SK-N-SH (cell line): ENCODE data around the gene PEX13. TPM values are rescaled to one million over a fixed set of nuclear protein-coding genes. Genes with fewer than 3 reads are reported as not detected.

ENCODE experiments used
- CTCF ChIA-PET: fragments of 300-600, 350-600 bp; formaldehyde crosslinking; extraction: SDS; loops from one replicate; lab custom pipeline; 2021; lab: Yijun Ruan, JAX
- POLR2A ChIA-PET: fragments of 350-600 bp; sonication (Branson Sonifier 250); formaldehyde crosslinking; extraction: SDS; loops from one replicate; lab custom pipeline; 2020; ENCODE audit warnings: antibody characterized with exemption, inconsistent platforms; lab: Yijun Ruan, JAX
- DNase-seq: peaks from one replicate; pipeline ENCODE4 v3.0.0; 2012
- H2AFZ ChIP-seq: fragments of 200-600 bp; sonication (generic); 2 replicates; pipeline ENCODE4 v1.8.1; 2016; ENCODE audit warnings: antibody characterized with exemption, mild to moderate bottlenecking, low read depth
- H3F3A ChIP-seq: fragments of 200-600 bp; sonication (generic); replicated peaks from 2 replicates; pipeline ENCODE3; 2016; ENCODE audit warnings: antibody characterized with exemption, mild to moderate bottlenecking; ENCODE audit not compliant: insufficient read depth
- H3K27ac ChIP-seq, 2 experiments: fragments of 200-500 bp in 1 of 2; fragments of 200-600 bp in 1 of 2; sonication (Bioruptor generic) in 1 of 2; sonication (generic), shearing (Covaris generic) in 1 of 2; 2 replicates each; pipeline versions ENCODE4 v1.5.1 to v1.6.1; 2014 to 2016; ENCODE audit warnings: low read depth in 2 of 2, inconsistent platforms in 1 of 2, low read length in 1 of 2, mild to moderate bottlenecking in 1 of 2, mixed read lengths in 1 of 2
- H3K27me3 ChIP-seq: fragments of 200-600 bp; sonication (generic), shearing (Covaris generic); 2 replicates; pipeline ENCODE4 v1.6.1; 2016; ENCODE audit warnings: mixed run types; ENCODE audit not compliant: insufficient read depth
- H3K36me3 ChIP-seq, 2 experiments: fragments of 200-500 bp in 1 of 2; fragments of 200-600 bp in 1 of 2; sonication (Bioruptor generic) in 1 of 2; sonication (generic) in 1 of 2; replicated peaks in 1 of 2; 2 replicates each; pipeline versions ENCODE3 to v1.5.1; 2014 to 2016; ENCODE audit warnings: low read length in 1 of 2, mild to moderate bottlenecking in 1 of 2; ENCODE audit not compliant: insufficient read depth in 2 of 2, control insufficient read depth in 1 of 2
- H3K4me1 ChIP-seq, 2 experiments: fragments of 200-500 bp in 1 of 2; fragments of 200-600 bp in 1 of 2; sonication (Bioruptor generic) in 1 of 2; sonication (generic), shearing (Covaris generic) in 1 of 2; 2 replicates each; pipeline versions ENCODE4 v1.5.1 to v1.6.1; 2014 to 2016; ENCODE audit warnings: low read depth in 1 of 2, low read length in 1 of 2, mixed run types in 1 of 2; ENCODE audit not compliant: insufficient read depth in 2 of 2, control insufficient read depth in 1 of 2
- H3K4me2 ChIP-seq: fragments of 200-600 bp; sonication (generic), shearing (Covaris generic); 2 replicates; pipeline ENCODE4 v1.6.1; 2017; ENCODE audit warnings: mixed run types
- H3K4me3 ChIP-seq, 2 experiments: fragments of 200-500 bp in 1 of 2; fragments of 200-600 bp in 1 of 2; sonication (Bioruptor generic) in 1 of 2; sonication (generic), shearing (Covaris generic) in 1 of 2; 2 replicates each; pipeline versions ENCODE4 v1.5.1 to v1.8.1; 2014 to 2016; ENCODE audit warnings: low read depth in 2 of 2, inconsistent platforms in 1 of 2, low read length in 1 of 2, mild to moderate bottlenecking in 1 of 2, mixed read lengths in 1 of 2, moderate library complexity in 1 of 2
- H3K79me2 ChIP-seq: fragments of 200-600 bp; sonication (generic); 2 replicates; pipeline ENCODE4 v1.8.1; 2017; ENCODE audit warnings: mild to moderate bottlenecking; ENCODE audit not compliant: insufficient read depth
- H3K9ac ChIP-seq: fragments of 200-600 bp; sonication (generic); 2 replicates; pipeline ENCODE4 v1.6.1; 2017; ENCODE audit warnings: mixed run types
- H3K9me2 ChIP-seq: fragments of 200-600 bp; sonication (generic); 2 replicates; pipeline ENCODE4 v1.6.1; 2017; ENCODE audit warnings: mixed run types
- H3K9me3 ChIP-seq: fragments of 200-600 bp; sonication (generic); 2 replicates; pipeline ENCODE4 v1.6.1; 2017; ENCODE audit warnings: mixed run types, mild to moderate bottlenecking, moderate library complexity
- H4K20me1 ChIP-seq: fragments of 200-600 bp; sonication (generic); 2 replicates; pipeline ENCODE4 v1.6.1; 2017; ENCODE audit warnings: mild to moderate bottlenecking, mixed run types; ENCODE audit not compliant: insufficient read depth
- CHD2 ChIP-seq: fragments of 150-350 bp; IDR thresholded peaks from 2 replicates; pipeline ENCODE4 v1.6.1; 2018; ENCODE audit warnings: low read length; ENCODE audit not compliant: partially characterized antibody
- CTCF ChIP-seq: fragments of 200-600 bp; sonication (generic); IDR thresholded peaks from 2 replicates; pipeline ENCODE4 v1.6.1; 2017; ENCODE audit warnings: antibody characterized with exemption, mild to moderate bottlenecking, moderate library complexity
- ELF1 ChIP-seq: IDR thresholded peaks from 2 replicates; pipeline ENCODE4 v1.4.0; 2012
- EP300 ChIP-seq, 2 experiments: IDR thresholded peaks; 2 replicates each; pipeline versions ENCODE4 v1.4.0 to v1.6.1; 2012; ENCODE audit warnings: borderline replicate concordance in 1 of 2, low read depth in 1 of 2, low read length in 1 of 2
- FOSL2 ChIP-seq: IDR thresholded peaks from 2 replicates; pipeline ENCODE4 v1.4.0; 2012; ENCODE audit warnings: low read depth, mild to moderate bottlenecking, moderate library complexity, borderline replicate concordance
- FOXJ3 ChIP-seq: sonication (generic); formaldehyde crosslinking; IDR thresholded peaks from 2 replicates; pipeline ENCODE4 v1.5.1; 2020; ENCODE audit warnings: mild to moderate bottlenecking, missing genetic modification reagents
- FOXM1 ChIP-seq: IDR thresholded peaks from 2 replicates; pipeline ENCODE4 v1.4.0; 2012; ENCODE audit warnings: low read depth, mild to moderate bottlenecking
- GABPA ChIP-seq: IDR thresholded peaks from 2 replicates; pipeline ENCODE4 v1.4.0; 2012; ENCODE audit warnings: low read depth, mild to moderate bottlenecking
- JUND ChIP-seq: IDR thresholded peaks from 2 replicates; pipeline ENCODE4 v1.4.0; 2012
- MXI1 ChIP-seq: IDR thresholded peaks from 2 replicates; pipeline ENCODE4 v1.6.1; 2012; ENCODE audit warnings: mild to moderate bottlenecking, low read depth, low read length, improper control_type of control experiment
- NFIC ChIP-seq: IDR thresholded peaks from 2 replicates; pipeline ENCODE4 v1.4.0; 2012; ENCODE audit warnings: borderline replicate concordance
- NRF1 ChIP-seq: IDR thresholded peaks from 2 replicates; pipeline ENCODE4 v1.6.1; 2012; ENCODE audit warnings: low read depth, mild to moderate bottlenecking, low read length
- PBX3 ChIP-seq: IDR thresholded peaks from 2 replicates; pipeline ENCODE4; 2012
- POLR2AphosphoS5 ChIP-seq: IDR thresholded peaks from 2 replicates; pipeline ENCODE4 v1.6.1; 2012; ENCODE audit warnings: low read depth, low read length
- RAD21 ChIP-seq: IDR thresholded peaks from 2 replicates; pipeline ENCODE4 v1.6.1; 2012; ENCODE audit warnings: mild to moderate bottlenecking, low read length
- RCOR1 ChIP-seq: fragments of 150-350 bp; IDR thresholded peaks from 2 replicates; pipeline ENCODE4 v1.6.1; 2017; ENCODE audit warnings: antibody characterized with exemption, low read length
- REST ChIP-seq: IDR thresholded peaks from 2 replicates; pipeline ENCODE4 v1.6.1; 2012; ENCODE audit warnings: mild to moderate bottlenecking, low read depth, low read length, moderate library complexity
- SIN3A ChIP-seq: IDR thresholded peaks from 2 replicates; pipeline ENCODE4 v1.6.1; 2012; ENCODE audit warnings: low read depth, mild to moderate bottlenecking, low read length, moderate library complexity, borderline replicate concordance
- SMC3 ChIP-seq: IDR thresholded peaks from 2 replicates; pipeline ENCODE4 v1.6.1; 2012; ENCODE audit warnings: low read depth, low read length, improper control_type of control experiment
- TAF1 ChIP-seq: IDR thresholded peaks from 2 replicates; pipeline ENCODE4 v1.6.1; 2012; ENCODE audit warnings: low read depth, mild to moderate bottlenecking, low read length, moderate library complexity, borderline replicate concordance
- WGBS: methylation state at CpG from one replicate; pipeline ENCODE4 v1.1.6; 2017; ENCODE audit warnings: low lambda C conversion rate; 5-methylcytosine and 5-hydroxymethylcytosine counted together
- polyA plus RNA-seq, 3 experiments: library from polyadenylated mRNA; depleted of rRNA; stranded (reverse); fragments of >200 nt; gene quantifications; 2 replicates each; pipeline ENCODE4 v1.2.3, GENCODE V29; 2012

PEX13 gene
- polyA plus RNA-seq, 1 of the 3 experiments (the other 2 are of a cell fraction) = 10.3 TPM

GRCh38 chr2:61017003-61017555, 441 bp upstream of the PEX13 start (continued):
- TF ChIP-seq SIN3A (0 out of 2 replicates have a peak, but pooled peaks have one; percentile 57), RAD21 (no peak), EP300 (IDR thresholded peaks at IDR 0.05; ENCODE audit: borderline replicate concordance in 1 of 2, low read depth in 1 of 2, low read length in 1 of 2) (no peak), NRF1 (no peak), RCOR1 (no peak)

- Histone ChIP-seq H2AFZ (peak overlapping the region; percentile 96), H3K9me2 (no peaks in the 10 kb centered on the region), H3K36me3 (peaks cover 2 to 23% of the 10 kb centered on the region in 2 experiments)
- TF ChIP-seq FOXM1 = no peak
- TF ChIP-seq POLR2AphosphoS5 = no peak
- no peak for TF ChIP-seq CHD2
- TF ChIP-seq CTCF = no peak
- no peak for TF ChIP-seq EP300 (IDR thresholded peaks at IDR 0.05; ENCODE audit: borderline replicate concordance in 1 of 2, low read depth in 1 of 2, low read length in 1 of 2)
- no peak for TF ChIP-seq RCOR1
- TF ChIP-seq NFIC = no peak
- TF ChIP-seq FOSL2 = no peak
- TF ChIP-seq REST = no peak
- TF ChIP-seq FOXJ3 (CRISPR knock-in tag) = no peak
- no peak for TF ChIP-seq MXI1
- no peak for TF ChIP-seq SMC3
- TF ChIP-seq ELF1 = no peak
- TF ChIP-seq JUND = no peak
- TF ChIP-seq TAF1 = no peak
- TF ChIP-seq PBX3 = no peak
- no peak for TF ChIP-seq RAD21
- TF ChIP-seq GABPA = no peak
- TF ChIP-seq SIN3A = no peak
- TF ChIP-seq, all 33 proteins: peak for 0
- POLR2A ChIA-PET = no interaction called here
- peak; percentile 9 for DNase-seq
- Histone ChIP-seq H3K27ac (peak overlapping the region; percentile 79 to 95), H3K4me2 (peak overlapping the region; percentile 79), H4K20me1 (peaks cover 4% of the 10 kb centered on the region; the same call in 1 of the 2 replicates), H3K27me3 (no peaks in the 10 kb centered on the region), H3K79me2 (peaks cover 77% of the 10 kb centered on the region), H3K4me1 (peaks cover 0 to 4% of the 10 kb centered on the region in 2 experiments; a peak in 1 of 4 replicates), H3K9me3 (no peaks in the 10 kb centered on the region), H3K4me3 (peak overlapping the region; percentile 93 to 95), H3K9ac (peak overlapping the region; percentile 81), H3F3A (peaks cover 7% of the 10 kb centered on the region)
- CTCF ChIA-PET = interaction anchor here (1.7 kb wide), 1 partner anchor 20 kb away, joined by 7 read pairs; no protein-coding TSS in a partner anchor
- 0% methylated on average over 7 of the region's 7 CpGs for WGBS
These were observed 817 bp downstream of the PEX13 start for GRCh38 chr2:61018318-61018755.
